IPS DF 4.7 (cell line): ENCODE results near the gene DLL1.

Experiments
- DNase-seq: peaks from one replicate; pipeline ENCODE4 v3.0.0-alpha.2; 2013; ENCODE audit warnings: low spot score; ENCODE audit errors: extremely low read depth

Gene DLL1

GRCh38 chr6:170295510-170296422, 4.9 kb upstream of the DLL1 start:
- DNase-seq, result no peak

GRCh38 chr6:170294813-170295509, 4.1 kb upstream of the DLL1 start:
- DNase-seq, result no peak

GRCh38 chr6:170294298-170294730, 3.4 kb upstream of the DLL1 start:
- DNase-seq, result no peak

DNA sequence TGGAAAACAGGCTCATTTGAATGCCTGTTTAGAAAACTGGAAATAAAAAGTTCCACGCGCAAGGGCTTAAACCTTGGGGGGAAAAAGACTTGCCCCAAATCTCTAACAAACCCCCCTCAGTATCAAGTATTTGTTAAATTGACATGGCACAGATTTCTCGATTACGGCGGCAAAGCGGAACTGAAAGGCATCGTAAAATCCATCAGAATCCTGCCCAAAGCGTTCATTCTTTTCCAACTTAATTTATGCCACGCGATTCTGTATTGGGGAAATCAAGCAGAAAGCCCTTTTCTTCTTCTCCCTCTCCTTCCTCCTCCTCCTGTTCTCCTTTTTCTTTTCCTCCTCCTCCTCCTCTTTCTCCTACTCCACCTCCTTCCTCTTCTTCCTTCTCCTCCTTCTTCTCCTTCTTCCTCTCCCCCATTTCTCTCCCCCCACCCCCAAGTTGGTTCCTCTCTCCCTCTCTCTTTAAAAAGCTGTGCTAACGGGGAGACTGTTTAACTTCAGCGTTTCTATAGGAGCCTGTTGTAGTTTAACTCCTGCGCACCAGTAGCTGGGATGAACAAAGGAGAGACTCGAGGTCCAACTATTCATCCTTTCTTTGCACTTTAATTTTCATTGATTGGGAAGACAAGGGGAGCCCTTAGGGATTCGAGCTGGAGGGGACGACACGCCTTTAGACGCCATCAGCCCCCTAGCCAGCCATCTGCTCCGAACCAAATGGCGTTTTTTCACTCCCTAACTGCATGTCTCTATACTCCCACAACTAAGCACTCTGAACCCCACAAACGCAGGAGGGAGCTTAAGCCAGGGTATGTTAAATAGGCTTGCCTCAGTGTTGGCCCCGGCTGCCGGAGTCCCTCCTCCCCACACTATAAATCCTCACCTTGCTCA, 2.7 kb upstream of the DLL1 start:
- DNase-seq, result no peak

- DNase-seq, result no peak
Measured at GRCh38 chr6:170292407-170293158, 1.7 kb upstream of the DLL1 start.

DNA sequence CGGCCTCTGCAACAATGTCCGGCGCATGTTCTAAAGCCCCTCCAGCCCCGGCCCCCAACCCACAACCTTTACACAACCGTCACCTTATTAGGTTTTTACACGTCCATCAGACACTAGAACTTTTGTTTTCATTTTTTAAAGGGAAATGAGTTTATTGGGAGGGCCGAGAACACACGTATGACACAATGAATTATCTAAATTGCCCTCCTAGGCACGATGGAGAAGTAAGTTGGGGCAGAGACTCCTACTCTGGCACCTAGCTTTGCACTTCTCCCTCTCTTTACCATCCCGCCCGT, 1.2 kb upstream of the DLL1 start:
- DNase-seq, result no peak

DNA sequence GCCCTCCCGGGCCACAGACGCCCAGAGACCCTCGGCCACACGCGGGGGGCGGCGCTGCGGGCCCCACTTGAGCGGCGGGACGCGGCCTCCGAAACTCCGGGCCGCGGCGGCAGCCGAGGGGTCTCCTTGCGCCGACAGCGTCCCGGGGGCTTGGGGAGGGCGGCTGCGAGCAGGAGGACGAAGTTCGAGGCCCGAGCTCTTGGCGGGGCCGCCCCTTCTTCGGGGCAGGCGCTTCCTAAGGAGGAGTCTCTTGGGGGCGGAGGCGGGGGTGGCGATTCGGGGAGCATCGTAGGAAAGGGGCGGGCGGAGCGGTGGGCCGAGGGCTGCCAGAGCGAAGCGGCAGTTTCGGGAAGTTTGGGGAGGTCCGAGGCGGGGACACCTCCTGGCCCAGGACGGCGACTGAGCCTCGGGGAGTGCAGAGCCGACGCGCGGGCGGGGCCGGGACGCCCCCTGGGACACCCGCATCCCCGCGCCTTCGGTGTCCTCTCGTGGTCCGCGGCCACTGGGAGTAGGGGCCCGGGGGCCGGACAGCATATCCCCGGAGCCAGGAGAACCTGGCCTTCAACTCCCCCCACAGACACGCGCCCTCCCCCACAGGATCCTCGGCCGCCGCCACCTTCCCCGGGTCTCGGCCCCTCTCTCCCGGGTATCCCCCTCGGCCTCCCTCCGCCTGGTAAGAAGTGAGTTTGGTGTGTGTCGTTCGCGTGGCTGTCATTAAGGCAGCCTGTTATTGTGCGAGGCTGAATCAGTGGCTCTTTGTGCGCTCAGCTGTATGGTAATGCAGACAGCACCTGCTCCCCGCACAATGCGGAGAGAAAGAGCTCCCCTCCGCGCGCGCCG, 613 bp upstream of the DLL1 start:
- DNase-seq, result no peak

- no peak for DNase-seq
Measured at GRCh38 chr6:170289951-170290295, 955 bp downstream of the DLL1 start.

DNA sequence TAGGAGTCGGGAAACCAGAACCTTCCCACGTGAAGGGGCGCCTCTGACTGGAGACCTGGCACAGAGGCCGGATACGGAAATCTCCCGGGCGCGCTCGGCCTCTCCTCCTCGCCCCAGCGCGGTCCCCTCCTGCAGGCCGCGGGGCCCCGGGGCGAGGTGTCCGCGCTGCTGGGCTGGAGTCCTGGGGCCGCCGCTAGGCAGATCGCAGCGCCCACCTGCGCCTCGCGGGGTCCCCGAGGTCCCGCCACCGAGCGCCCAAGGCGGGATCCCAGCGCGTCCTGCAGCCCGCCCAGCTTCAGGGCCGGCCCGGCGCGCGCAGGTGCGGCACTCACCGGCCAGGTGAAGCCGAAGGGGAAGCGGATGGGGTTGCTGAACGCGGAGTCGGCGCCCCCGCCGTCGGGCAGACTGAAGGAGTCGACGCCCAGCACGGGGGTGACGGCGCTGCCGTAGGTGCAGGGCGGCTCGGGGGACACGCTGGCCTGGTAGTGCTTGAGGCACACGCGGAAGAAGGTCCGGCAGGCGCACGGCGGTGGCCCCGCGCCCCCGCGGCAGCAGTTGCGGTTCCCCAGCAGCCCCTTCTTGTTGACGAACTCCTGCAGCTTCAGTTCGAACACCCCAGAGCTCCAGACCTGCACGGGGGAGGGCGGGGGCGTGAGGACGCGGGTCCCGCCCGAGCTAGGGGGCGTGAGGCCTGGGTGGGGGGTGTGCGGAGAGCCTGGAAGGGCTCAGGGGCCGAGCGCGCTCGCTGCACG, 1.5 kb downstream of the DLL1 start:
- DNase-seq, result no peak

DNA sequence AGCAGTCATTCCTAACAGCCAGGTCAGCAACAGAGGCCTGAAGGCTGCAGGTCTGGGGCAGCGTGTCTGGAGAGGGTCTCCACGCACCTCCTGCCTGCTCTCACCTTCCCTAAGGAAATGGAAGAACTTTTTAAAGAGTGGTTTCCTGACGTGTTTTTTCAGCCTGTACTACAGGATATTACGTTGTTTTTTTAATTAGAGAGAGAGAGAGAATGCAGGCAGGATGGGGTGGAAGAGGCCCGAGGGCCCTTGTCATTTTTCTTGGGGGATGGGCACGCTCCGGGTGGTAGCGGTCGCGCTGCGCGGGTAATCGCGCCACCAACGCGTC, 2.1 kb downstream of the DLL1 start:
- DNase-seq, result no peak

- DNase-seq, result no peak
Measured at GRCh38 chr6:170288091-170288631, 2.7 kb downstream of the DLL1 start.

GRCh38 chr6:170287371-170287876, 3.5 kb downstream of the DLL1 start:
- DNase-seq, result no peak

DNA sequence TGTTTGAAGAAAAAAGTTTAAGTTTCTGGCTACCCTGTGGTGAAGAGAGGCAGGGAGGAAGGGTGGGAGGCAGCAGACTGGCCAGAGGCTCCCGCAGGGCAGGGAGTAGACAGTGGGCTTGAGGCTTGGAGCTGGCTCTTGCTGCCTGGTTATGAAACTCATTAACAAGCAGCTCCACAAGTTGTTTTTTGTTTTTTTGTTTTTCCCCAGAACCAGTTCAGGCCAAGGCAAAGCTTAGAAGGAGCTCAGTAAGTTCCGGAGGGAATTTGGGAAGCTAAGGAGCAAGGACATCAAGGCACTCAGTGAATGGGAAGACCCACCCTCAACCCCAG, 4.0 kb downstream of the DLL1 start:
- DNase-seq, result no peak

DNA sequence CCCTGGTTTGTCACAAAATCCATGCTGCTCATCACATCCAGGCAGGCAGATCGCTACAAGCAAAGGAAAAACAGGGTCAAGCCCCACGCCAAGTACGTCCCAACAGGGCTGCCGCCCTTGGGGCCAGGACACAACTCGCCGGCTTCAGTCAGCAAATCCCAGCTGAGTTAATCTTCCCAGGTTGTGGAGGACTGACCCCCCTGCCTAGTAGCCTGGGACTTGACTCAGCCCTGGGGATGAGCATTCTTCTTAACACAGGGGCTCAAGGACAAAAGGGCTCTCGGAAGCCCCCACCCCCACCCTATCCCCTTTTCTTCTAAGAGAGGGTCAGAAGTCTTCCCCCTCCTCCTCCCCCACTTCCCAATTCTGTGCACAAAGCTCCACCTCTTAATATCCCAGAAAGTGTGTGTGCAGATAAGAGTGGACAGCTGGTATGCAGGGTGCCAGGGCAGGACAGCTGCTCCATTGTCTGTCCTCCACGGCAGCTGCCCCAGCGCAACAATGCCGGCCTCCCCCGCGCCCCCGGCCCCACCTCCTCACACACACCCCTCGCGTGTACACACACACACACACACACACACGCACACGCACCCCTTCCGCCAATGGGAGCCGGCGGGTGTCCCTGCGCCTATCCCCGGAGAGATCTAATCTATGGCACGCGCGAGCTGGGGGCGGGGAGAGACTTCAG, 4.5 kb downstream of the DLL1 start:
- DNase-seq, result no peak

GRCh38 chr6:170285482-170285881, 5.4 kb downstream of the DLL1 start:
- DNase-seq, result no peak

DNA sequence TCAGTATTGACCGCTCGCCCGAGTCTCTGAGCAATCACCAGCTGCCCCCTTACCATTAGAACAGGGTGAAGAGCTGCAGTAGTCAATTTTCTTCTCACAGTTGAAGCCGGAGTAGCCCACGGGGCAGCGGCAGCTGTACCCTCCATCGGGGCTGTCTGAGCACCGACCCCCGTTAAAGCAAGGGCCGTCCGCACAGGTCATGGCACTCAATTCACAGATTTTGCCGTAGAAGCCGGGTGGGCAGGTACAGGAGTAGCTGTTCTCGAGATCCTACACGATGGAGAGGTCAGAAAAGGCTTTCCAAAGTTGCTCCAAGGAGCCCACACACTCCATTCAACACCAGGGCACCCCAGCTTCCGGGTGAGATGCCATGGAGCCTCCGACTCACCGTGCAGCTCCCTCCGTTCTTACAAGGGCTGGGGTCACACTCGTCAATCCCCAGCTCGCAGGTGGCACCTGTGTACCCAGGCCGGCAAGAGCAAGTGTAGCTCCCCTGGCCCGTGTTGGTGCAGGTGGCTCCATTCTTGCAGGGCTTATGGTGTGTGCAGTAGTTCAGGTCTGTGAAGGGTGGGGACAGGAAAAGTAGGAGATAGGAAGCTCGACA, 5.9 kb downstream of the DLL1 start:
- DNase-seq, result no peak

DNA sequence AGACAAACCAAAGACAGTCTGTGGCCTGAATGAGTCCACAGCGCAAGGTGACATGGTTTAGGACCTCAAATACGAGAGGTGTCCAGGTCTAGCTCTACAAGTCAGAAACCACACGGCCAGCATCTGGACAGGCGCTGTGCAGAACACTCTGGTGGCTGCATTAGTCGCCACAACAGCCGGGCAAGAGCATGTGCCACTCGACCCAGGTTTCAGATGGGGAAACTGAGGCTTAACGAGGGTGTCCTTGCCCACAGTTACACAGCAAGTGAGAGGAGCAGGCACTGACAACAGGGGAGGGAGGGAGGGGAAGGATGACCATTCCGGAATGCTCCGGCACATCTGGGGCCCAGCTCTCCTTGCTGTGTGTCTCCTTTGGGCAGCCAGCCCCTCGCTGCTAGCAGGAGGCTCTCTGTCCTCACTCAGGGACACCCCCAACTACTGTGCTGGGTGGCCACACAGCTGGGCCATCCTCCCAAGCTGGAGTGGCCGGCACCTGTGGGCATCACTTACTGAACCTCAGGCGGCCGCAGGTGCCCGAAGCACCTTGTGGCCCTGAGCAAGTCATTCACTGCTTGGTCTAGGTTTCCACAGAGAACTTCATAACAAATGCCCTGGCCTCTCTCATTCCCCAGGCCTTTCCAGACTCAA, 6.6 kb downstream of the DLL1 start:
- DNase-seq, result no peak
